ENCODE measurements around the gene ORC1.
A peak's percentile ranks its signal among the peaks of the same experiment; 100 is the strongest.

Gene ORC1

DNA sequence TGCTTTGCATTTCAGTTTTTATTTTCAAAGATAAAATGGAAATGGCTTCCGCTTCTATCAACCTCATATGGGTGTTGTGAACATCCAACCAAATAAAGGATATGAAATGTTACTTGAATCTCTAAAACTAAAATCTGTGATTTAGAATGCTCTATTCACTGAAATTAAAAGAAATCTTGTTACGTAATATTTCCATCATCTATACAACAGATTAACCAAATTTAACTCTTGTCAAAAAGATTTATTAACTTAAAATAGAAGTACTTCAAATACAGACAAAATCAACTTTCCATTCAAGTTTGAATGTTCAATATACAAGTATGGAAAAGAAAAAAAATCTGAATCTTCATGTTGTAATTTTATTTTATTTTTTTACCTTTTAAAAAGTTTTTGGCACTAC, 18.8 kb upstream of the ORC1 start:
- TF ChIP-seq, protein P1, sequence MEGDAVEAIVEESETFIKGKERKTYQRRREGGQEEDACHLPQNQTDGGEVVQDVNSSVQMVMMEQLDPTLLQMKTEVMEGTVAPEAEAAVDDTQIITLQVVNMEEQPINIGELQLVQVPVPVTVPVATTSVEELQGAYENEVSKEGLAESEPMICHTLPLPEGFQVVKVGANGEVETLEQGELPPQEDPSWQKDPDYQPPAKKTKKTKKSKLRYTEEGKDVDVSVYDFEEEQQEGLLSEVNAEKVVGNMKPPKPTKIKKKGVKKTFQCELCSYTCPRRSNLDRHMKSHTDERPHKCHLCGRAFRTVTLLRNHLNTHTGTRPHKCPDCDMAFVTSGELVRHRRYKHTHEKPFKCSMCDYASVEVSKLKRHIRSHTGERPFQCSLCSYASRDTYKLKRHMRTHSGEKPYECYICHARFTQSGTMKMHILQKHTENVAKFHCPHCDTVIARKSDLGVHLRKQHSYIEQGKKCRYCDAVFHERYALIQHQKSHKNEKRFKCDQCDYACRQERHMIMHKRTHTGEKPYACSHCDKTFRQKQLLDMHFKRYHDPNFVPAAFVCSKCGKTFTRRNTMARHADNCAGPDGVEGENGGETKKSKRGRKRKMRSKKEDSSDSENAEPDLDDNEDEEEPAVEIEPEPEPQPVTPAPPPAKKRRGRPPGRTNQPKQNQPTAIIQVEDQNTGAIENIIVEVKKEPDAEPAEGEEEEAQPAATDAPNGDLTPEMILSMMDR (conservative IDR thresholded peaks at IDR 0.05; ENCODE audit: control insufficient read depth, insufficient read depth, low read depth, low read length): no peak
- no peak overlapping the region for H3K4me3 ChIP-seq (ENCODE audit: control insufficient read depth, low read depth, low read length)
- no peak for DNase-seq (ENCODE audit: low read depth)

DNA sequence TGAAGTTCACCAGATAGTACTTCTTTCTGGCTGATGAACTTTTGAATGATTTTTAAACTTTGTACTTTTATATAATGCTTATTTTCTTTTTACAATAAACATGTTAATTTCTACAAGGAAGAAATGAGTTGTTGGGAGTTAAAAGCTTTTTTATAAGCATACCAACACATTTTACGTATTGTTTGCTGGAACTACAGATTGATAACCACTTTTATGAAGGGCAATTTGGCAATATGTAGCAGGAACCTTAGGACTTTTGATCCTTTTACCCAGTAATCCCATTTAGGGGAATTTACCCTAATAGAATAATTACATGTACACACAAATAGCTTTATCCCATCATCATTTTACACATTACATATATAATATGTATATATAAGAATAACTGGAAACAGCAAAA, 16.5 kb upstream of the ORC1 start:
- no peak for DNase-seq (ENCODE audit: low read depth)
- H3K4me3 ChIP-seq (ENCODE audit: control insufficient read depth, low read depth, low read length): no peak overlapping the region
- TF ChIP-seq, protein P1 (conservative IDR thresholded peaks at IDR 0.05; ENCODE audit: control insufficient read depth, insufficient read depth, low read depth, low read length): no peak

GRCh38 chr1:52416811-52417210, 12.6 kb upstream of the ORC1 start:
- TF ChIP-seq, protein P1 (conservative IDR thresholded peaks at IDR 0.05; ENCODE audit: control insufficient read depth, insufficient read depth, low read depth, low read length): no peak
- no peak overlapping the region for H3K4me3 ChIP-seq (ENCODE audit: control insufficient read depth, low read depth, low read length)
- no peak for DNase-seq (ENCODE audit: low read depth)

- H3K4me3 ChIP-seq (ENCODE audit: control insufficient read depth, low read depth, low read length): no peak overlapping the region
- TF ChIP-seq, protein P1 (conservative IDR thresholded peaks at IDR 0.05; ENCODE audit: control insufficient read depth, insufficient read depth, low read depth, low read length): no peak
Measured at GRCh38 chr1:52414942-52415341, 10.7 kb upstream of the ORC1 start.

GRCh38 chr1:52413410-52413989, 9.3 kb upstream of the ORC1 start:
- H3K4me3 ChIP-seq (ENCODE audit: control insufficient read depth, low read depth, low read length): no peak overlapping the region
- DNase-seq (ENCODE audit: low read depth): peak; percentile 12
- TF ChIP-seq, protein P1 (conservative IDR thresholded peaks at IDR 0.05; ENCODE audit: control insufficient read depth, insufficient read depth, low read depth, low read length): no peak

More at GRCh38 chr1:52414942-52415341, 10.7 kb upstream of the ORC1 start:
- DNase-seq (ENCODE audit: low read depth): no peak

DNA sequence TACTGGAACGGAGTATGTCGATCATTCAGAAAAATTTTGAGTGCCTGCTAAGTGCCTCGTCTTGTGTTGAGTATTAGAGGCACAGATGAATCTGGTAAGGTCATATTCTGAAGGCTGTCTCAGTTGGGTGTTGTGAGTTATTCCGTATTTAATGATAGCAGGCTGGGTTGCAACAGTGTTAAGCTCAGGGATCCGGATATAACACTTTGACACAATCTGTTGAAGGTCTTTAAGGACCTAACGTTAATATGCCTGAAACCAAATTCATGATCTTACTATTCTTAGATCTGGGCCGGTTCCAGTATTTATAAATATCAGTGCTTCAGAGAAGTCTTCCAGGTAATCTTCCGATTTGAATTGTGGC, 734 bp upstream of the ORC1 start:
- no peak for DNase-seq (ENCODE audit: low read depth)
- TF ChIP-seq, protein P1 (conservative IDR thresholded peaks at IDR 0.05; ENCODE audit: control insufficient read depth, insufficient read depth, low read depth, low read length): no peak
- H3K4me3 ChIP-seq (ENCODE audit: control insufficient read depth, low read depth, low read length): peak overlapping the region; percentile 98
